ENCODE measurements around the gene SRSF10.

Gene SRSF10

DNA sequence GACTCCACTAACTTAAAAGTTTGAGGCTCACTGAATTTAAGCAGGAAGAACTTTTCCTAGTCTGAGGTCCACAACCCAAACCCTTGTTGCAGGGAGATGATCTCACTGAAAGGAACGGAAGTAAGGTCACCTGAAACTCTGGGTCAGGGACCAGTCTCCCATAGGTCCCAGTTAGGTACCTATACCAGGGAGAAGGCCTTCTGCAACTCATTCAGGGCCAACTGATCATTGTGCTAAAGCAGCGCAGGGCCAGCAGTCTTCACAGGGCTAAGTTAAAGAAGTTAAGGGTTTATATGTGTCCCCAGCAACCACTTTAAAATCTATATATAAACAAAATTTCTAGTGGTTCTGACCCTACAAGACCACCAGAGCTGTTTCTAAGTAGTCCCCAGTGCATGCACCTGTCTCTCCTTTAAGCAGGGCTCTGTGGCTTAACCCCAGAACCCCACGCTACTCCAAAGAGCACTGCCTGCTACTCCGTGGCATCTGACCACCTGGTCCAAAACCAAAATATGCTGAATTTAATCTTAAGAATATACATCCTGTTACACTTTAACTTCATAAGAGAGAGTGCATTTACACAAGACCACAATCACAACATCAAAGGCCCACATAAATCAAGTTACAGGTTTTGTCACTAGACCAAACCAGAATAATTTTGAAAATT is 2.8 kb downstream of the SRSF10 start:
- H3K4me3 ChIP-seq (ENCODE audit: low read depth, low read length), result peak overlapping the region; percentile 91
- no peak for DNase-seq (ENCODE audit: low read depth)
- no peak for TF ChIP-seq MYC (IDR thresholded peaks at IDR 0.05; ENCODE audit: low read depth, low read length)
- TF ChIP-seq, protein P1, sequence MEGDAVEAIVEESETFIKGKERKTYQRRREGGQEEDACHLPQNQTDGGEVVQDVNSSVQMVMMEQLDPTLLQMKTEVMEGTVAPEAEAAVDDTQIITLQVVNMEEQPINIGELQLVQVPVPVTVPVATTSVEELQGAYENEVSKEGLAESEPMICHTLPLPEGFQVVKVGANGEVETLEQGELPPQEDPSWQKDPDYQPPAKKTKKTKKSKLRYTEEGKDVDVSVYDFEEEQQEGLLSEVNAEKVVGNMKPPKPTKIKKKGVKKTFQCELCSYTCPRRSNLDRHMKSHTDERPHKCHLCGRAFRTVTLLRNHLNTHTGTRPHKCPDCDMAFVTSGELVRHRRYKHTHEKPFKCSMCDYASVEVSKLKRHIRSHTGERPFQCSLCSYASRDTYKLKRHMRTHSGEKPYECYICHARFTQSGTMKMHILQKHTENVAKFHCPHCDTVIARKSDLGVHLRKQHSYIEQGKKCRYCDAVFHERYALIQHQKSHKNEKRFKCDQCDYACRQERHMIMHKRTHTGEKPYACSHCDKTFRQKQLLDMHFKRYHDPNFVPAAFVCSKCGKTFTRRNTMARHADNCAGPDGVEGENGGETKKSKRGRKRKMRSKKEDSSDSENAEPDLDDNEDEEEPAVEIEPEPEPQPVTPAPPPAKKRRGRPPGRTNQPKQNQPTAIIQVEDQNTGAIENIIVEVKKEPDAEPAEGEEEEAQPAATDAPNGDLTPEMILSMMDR (IDR thresholded peaks at IDR 0.05; ENCODE audit: low read depth, low read length), result no peak
- TF ChIP-seq, protein P2, sequence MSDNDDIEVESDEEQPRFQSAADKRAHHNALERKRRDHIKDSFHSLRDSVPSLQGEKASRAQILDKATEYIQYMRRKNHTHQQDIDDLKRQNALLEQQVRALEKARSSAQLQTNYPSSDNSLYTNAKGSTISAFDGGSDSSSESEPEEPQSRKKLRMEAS (IDR thresholded peaks at IDR 0.05; ENCODE audit: low read depth, low read length), result no peak
- TF ChIP-seq POLR2A (IDR thresholded peaks at IDR 0.05; ENCODE audit: extremely low read depth, insufficient read length), result no peak

DNA sequence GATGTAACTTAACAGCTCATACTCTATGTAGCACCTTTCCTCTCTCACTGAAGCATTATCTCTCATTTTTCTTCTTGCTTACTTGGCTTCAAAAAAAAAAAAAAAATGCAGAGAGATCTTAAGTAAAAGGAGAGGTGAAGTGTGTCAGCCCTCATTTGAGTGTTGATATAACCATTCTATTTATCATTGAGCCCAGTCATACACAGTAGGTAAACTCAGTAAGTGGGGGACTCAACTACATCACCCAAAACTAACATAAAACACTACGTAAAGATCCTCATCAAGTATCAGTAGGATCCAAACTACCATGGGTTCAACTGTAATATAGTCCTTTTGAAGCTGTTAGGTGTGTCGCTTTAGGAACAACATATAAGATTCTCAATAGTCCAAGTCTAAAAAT is 12.3 kb downstream of the SRSF10 start:
- no peak for DNase-seq (ENCODE audit: low read depth)
- no peak for TF ChIP-seq POLR2A (IDR thresholded peaks at IDR 0.05; ENCODE audit: extremely low read depth, insufficient read length)
- TF ChIP-seq, protein P2 (IDR thresholded peaks at IDR 0.05; ENCODE audit: low read depth, low read length), result no peak
- TF ChIP-seq, protein P1 (IDR thresholded peaks at IDR 0.05; ENCODE audit: low read depth, low read length), result no peak
- TF ChIP-seq MYC (IDR thresholded peaks at IDR 0.05; ENCODE audit: low read depth, low read length), result no peak

DNA sequence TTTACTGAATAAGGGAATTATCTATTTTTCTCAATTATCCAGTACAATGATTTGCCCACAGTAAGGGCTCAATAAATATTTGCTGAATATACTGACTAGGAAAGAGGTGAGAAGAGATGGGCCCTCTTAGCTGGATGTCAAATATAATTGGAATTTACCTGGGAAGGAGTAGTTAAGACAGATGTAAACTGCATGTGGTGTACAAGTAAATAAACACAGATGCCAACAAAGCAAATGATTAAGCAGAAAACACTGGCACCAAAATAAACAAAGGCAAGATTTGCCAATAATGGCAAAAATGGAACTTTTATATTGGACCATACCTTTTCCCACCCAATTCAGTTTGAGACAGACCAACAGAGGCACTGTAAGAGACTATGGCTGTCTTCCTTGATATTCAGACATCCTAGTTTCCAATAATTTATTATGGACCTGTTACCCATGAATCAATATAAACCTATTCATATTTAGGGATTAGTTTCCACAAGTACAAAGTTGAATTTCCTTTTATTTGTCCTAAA is 13.1 kb downstream of the SRSF10 start:
- TF ChIP-seq POLR2A (IDR thresholded peaks at IDR 0.05; ENCODE audit: extremely low read depth, insufficient read length), result no peak
- TF ChIP-seq, protein P2 (IDR thresholded peaks at IDR 0.05; ENCODE audit: low read depth, low read length), result no peak
- TF ChIP-seq, protein P1 (IDR thresholded peaks at IDR 0.05; ENCODE audit: low read depth, low read length), result no peak
- no peak for TF ChIP-seq MYC (IDR thresholded peaks at IDR 0.05; ENCODE audit: low read depth, low read length)
- H3K4me3 ChIP-seq (ENCODE audit: low read depth, low read length), result no peak overlapping the region
- no peak for DNase-seq (ENCODE audit: low read depth)

More for the DNA sequence above, 12.3 kb downstream of the SRSF10 start:
- H3K4me3 ChIP-seq (ENCODE audit: low read depth, low read length), result no peak overlapping the region

DNA sequence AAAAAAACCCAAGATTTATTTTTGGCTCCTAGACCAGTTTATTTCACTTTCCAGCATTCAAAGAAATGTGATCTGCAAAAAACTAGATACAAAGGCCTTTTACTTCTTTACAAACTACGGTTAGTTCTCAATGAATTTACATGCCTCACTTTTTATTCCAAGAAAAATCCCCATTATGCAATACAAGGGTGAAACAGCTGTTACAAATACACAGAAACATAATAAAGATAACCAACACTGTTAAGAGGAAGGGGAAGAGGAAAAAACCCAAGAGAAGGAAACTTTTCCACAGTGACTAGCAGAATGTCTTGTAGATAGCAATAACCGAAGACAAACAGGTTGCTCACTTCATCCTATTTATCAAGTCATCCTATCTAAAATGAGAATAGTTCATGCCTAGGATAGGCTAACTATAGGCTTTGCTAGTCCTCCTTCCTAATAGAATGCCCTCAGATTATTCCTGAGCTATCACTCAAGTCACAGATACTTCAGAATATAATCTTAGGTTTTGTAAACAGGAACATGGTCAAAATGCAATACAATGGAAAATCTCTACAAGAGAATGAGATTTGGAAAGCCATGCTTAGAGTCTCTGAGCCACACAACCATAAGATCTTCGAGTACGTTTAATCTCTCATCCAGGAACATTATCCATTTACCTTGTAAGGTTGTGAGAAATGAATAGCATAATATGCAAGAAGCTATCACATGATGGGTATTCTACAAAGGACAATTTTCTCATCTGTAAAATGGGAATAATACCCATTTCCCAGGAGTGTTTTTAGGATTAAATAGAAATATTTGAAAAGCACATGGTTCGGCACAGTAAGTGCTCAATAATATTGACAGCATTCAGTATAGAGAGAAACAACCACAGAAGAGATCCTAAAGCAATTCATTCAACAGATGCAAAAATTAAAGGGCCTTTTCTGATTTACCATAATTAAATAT is 15.1 kb downstream of the SRSF10 start:
- TF ChIP-seq, protein P2 (IDR thresholded peaks at IDR 0.05; ENCODE audit: low read depth, low read length), result no peak
- TF ChIP-seq, protein P1 (IDR thresholded peaks at IDR 0.05; ENCODE audit: low read depth, low read length), result no peak
- TF ChIP-seq POLR2A (IDR thresholded peaks at IDR 0.05; ENCODE audit: extremely low read depth, insufficient read length) (no peak), MYC (IDR thresholded peaks at IDR 0.05; ENCODE audit: low read depth, low read length) (no peak)
- H3K4me3 ChIP-seq (ENCODE audit: low read depth, low read length), result no peak overlapping the region
- DNase-seq (ENCODE audit: low read depth), result no peak

DNA sequence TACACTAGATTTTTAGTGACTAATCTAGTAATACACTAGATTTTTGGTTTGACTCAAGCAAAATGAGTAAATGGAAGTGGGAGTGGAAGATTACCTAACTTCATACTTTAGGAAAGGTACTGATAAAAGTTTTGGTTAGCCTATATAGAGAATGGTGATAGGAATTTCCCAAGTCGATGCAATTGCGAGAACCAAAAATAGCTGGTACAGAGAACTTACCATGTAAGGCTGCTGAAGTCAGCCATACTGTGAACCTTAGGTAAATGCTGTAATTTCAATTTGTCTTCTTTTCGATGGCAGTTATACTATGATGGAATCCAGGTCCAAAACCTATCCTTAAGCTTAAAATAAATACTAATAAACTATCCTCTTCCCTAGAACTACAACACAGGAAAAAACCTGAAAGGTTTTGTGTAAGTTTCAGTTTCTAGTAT is 15.9 kb downstream of the SRSF10 start:
- TF ChIP-seq MYC (IDR thresholded peaks at IDR 0.05; ENCODE audit: low read depth, low read length), result no peak
- TF ChIP-seq, protein P2 (IDR thresholded peaks at IDR 0.05; ENCODE audit: low read depth, low read length), result no peak
- TF ChIP-seq, protein P1 (IDR thresholded peaks at IDR 0.05; ENCODE audit: low read depth, low read length), result no peak
- no peak for TF ChIP-seq POLR2A (IDR thresholded peaks at IDR 0.05; ENCODE audit: extremely low read depth, insufficient read length)
- no peak overlapping the region for H3K4me3 ChIP-seq (ENCODE audit: low read depth, low read length)
- DNase-seq (ENCODE audit: low read depth), result no peak

All from NB4 (cell line).